ENCODE measurements around the gene CD38. TPM values are rescaled to one million over a fixed set of nuclear protein-coding genes. Genes with fewer than 3 reads are reported as not detected.

The CD38 gene
- total RNA-seq, 1 experiment from 2014 or later = 0.17 TPM

- Mint-ChIP-seq H3K4me1 (no peaks in the 10 kb centered on the region), H3K4me3 (no peak overlapping the region), H3K27ac (no peak overlapping the region), H3K9me3 (peaks cover 5% of the 10 kb centered on the region), H3K27me3 (ENCODE audit: low read depth) (no peaks in the 10 kb centered on the region; the same call in 1 of the 2 replicates), H3K36me3 (no peaks in the 10 kb centered on the region)
- DNase-seq (ENCODE audit: low spot score) = no peak
- ChIA-PET CTCF (interaction anchor here (0.7 to 1.0 kb wide), 2 partner anchors 62 to 88 kb away, joined by 3 to 4 read pairs; no protein-coding TSS in a partner anchor), POLR2A (no interaction called here)
- TF ChIP-seq CDX4 (CRISPR knock-in tag; IDR thresholded peaks at IDR 0.05; ENCODE audit: borderline replicate concordance) (no peak), OVOL2 (CRISPR knock-in tag; IDR thresholded peaks at IDR 0.05; ENCODE audit: borderline replicate concordance) (no peak), CREM (CRISPR knock-in tag; IDR thresholded peaks at IDR 0.05) (no peak), FOXJ3 (CRISPR knock-in tag; IDR thresholded peaks at IDR 0.05; ENCODE audit: borderline replicate concordance) (no peak), RELA (CRISPR knock-in tag; IDR thresholded peaks at IDR 0.05; ENCODE audit: borderline replicate concordance) (no peak), ZNF232 (CRISPR knock-in tag; IDR thresholded peaks at IDR 0.05) (no peak), FOXK1 (CRISPR knock-in tag; IDR thresholded peaks at IDR 0.05) (no peak), TP53 (CRISPR knock-in tag; IDR thresholded peaks at IDR 0.05) (no peak), ZNF396 (CRISPR knock-in tag; IDR thresholded peaks at IDR 0.05; ENCODE audit: borderline replicate concordance) (no peak), USF1 (CRISPR knock-in tag; IDR thresholded peaks at IDR 0.05) (no peak), NR3C1 (CRISPR knock-in tag; conservative IDR thresholded peaks at IDR 0.05; ENCODE audit: low read depth) (no peak), NFATC4 (CRISPR knock-in tag; IDR thresholded peaks at IDR 0.05) (no peak), FOXP1 (CRISPR knock-in tag; IDR thresholded peaks at IDR 0.05; ENCODE audit: borderline replicate concordance) (no peak), ZNF532 (CRISPR knock-in tag; IDR thresholded peaks at IDR 0.05; ENCODE audit: borderline replicate concordance) (no peak), HMGXB4 (CRISPR knock-in tag; IDR thresholded peaks at IDR 0.05) (no peak), NR2C2 (CRISPR knock-in tag; IDR thresholded peaks at IDR 0.05) (no peak), TEAD1 (CRISPR knock-in tag; IDR thresholded peaks at IDR 0.05) (no peak), ELF4 (CRISPR knock-in tag; IDR thresholded peaks at IDR 0.05; ENCODE audit: low read depth) (no peak)
- ATAC-seq = peak; percentile 85
These were observed 90.0 kb downstream of the CD38 start for GRCh38 chr4:15868111-15868510.

GRCh38 chr4:15868826-15869413, 90.8 kb downstream of the CD38 start:
- no peak for DNase-seq (ENCODE audit: low spot score)
- ChIA-PET CTCF (interaction anchor here (0.7 to 1.0 kb wide), 2 partner anchors 63 to 87 kb away, joined by 3 to 4 read pairs; no protein-coding TSS in a partner anchor), POLR2A (no interaction called here)
- ATAC-seq = no peak
- peaks cover 5% of the 10 kb centered on the region for H3K9me3 Mint-ChIP-seq
- no peak overlapping the region for H3K4me3 Mint-ChIP-seq
- no peaks in the 10 kb centered on the region; the same call in 1 of the 2 replicates for H3K27me3 Mint-ChIP-seq (ENCODE audit: low read depth)
- no peak overlapping the region for H3K27ac Mint-ChIP-seq
- no peaks in the 10 kb centered on the region for H3K36me3 Mint-ChIP-seq
- H3K4me1 Mint-ChIP-seq = no peaks in the 10 kb centered on the region
- TF ChIP-seq ZNF396 (CRISPR knock-in tag; IDR thresholded peaks at IDR 0.05; ENCODE audit: borderline replicate concordance) (no peak), TP53 (CRISPR knock-in tag; IDR thresholded peaks at IDR 0.05) (no peak), GRHL2 (CRISPR knock-in tag; IDR thresholded peaks at IDR 0.05; ENCODE audit: insufficient replicate concordance, severe bottlenecking) (no peak), ZNF232 (CRISPR knock-in tag; IDR thresholded peaks at IDR 0.05) (no peak), ZNF317 (CRISPR knock-in tag; IDR thresholded peaks at IDR 0.05; ENCODE audit: borderline replicate concordance, low read depth) (no peak), CTCF (IDR thresholded peaks at IDR 0.05) (no peak), E2F5 (CRISPR knock-in tag; IDR thresholded peaks at IDR 0.05) (no peak)

Measured in WTC11 (cell line).